GM21423 (cell line): ENCODE results near the gene UBE2F.

ENCODE experiments used
- ATAC-seq: cut with Tn5 transposase; IDR thresholded peaks from one replicate; pipeline ENCODE4 v1.9.1; 2021; ENCODE audit warnings: mild to moderate bottlenecking, moderate library complexity; ENCODE audit not compliant: unreplicated experiment

Gene UBE2F, protein sequence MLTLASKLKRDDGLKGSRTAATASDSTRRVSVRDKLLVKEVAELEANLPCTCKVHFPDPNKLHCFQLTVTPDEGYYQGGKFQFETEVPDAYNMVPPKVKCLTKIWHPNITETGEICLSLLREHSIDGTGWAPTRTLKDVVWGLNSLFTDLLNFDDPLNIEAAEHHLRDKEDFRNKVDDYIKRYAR

DNA sequence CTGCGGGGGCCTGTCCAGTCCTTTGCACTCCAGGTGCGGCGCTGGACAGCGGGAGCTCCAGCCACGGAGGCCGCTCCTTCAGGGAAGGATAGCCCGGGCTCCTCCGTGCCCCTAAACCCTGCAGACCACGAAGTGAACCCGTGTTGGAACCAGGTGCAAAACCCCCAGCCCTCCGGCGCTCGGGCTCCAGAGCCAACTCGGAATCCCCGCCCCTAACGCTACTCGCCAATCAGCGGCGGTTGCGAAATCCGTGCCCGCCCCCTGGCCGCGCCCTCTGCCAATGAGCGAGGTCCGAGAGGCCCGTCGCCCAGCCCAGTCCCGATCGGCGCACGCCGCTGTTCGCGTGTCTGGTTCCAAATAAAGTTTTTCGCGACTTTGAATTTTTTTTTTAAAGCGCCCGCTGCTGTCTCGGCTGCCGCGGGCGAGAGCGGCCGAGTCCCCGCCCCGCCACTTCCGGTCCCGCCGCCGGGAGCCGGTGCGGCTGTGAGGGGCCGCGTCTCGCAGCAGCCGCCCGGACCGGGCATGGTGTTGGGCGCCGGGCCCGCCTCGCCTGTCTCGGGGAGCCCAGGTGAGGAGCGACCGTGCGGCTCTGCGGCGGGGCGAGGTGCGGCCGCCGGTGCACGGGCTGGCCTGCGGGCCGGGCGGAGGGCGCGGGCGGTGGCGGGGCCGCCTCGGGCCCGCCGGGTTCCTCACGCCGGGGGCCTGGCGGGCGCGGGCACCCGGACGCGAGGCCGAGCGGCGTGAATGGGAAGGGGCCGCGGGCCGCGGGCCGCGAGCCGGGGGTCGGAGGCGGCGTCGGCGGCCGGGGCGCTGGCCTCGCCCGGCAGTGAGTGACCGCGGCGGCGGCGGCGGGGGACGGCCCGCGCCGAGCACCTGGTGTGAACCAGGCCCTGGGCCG lies at the start of gene UBE2F:
Gene UBE2F (plus strand): TSS at position 450 of the 898 bp plus-strand sequence. CDS start 6,094 bp downstream, outside the sequence.
- peak; percentile 92 for ATAC-seq

DNA sequence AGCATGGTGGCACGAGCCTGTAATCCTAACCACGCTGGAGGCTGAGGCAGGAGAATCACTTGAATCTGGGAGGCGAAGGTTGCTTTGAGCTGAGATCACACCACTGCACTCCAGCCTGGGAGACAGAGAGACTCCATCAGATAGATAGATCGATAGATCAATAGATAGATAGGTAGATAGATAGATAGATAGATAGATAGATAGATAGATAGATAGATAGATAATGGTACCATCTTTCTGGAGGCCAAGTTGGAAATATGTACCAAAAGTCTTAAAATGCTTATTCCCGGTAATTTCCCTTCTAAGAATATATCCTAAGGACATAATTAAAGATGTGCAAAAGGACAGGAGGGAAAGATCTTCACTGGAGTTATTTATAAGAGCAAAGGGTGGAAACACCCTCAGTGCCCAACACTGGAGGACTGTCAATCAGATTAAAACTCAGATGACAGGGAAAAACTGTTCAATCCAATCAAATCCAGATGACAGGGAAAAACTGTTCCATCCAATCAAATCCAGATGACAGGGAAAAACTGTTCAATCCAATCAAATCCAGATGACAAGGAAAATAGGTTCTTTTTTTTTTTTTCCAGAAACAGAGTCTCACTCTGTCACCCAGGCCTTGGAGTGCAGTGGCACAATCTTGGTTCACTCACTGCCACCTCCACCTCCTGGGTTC lies 49.0 kb upstream of the UBE2F start:
- no peak for ATAC-seq

DNA sequence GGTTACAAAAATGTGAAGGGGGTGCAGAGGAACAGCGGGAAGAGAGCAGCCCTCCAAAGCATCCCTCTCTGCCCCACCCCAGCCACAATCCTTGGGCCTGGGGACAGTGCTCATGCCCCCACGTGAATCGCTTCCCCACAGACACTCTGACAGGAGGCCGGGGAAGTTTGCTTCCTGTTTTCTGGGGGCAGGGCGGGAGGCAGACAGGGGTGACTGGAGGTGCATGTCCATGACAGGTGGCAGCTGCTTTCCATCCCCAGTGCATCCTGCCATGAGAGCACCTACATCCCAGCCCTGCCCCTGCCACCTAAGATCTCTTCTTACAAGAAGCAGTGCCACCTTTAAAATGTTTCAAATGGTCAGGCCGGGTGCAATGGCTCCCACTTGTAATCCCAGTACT lies 47.2 kb upstream of the UBE2F start:
- ATAC-seq: no peak

DNA sequence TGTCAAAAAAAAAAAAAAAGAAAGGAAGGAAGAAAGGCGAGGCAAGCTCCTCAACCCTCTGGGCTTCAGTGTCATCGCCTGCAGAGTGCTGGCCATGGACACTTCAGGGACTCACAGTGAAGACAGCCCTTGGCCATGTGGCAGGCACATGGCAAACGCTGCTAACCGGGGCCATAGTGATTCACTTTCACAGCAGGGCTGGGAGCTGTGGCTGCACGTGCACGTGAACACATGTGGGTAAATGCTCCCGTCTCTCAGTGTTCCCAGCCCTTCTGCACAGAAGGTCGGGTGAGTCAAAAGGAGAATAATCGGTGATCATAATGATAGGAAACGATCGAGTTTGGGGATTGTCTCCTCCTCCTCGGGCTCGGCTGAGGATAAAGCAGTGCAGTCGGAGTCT lies 46.1 kb upstream of the UBE2F start:
- ATAC-seq: no peak

DNA sequence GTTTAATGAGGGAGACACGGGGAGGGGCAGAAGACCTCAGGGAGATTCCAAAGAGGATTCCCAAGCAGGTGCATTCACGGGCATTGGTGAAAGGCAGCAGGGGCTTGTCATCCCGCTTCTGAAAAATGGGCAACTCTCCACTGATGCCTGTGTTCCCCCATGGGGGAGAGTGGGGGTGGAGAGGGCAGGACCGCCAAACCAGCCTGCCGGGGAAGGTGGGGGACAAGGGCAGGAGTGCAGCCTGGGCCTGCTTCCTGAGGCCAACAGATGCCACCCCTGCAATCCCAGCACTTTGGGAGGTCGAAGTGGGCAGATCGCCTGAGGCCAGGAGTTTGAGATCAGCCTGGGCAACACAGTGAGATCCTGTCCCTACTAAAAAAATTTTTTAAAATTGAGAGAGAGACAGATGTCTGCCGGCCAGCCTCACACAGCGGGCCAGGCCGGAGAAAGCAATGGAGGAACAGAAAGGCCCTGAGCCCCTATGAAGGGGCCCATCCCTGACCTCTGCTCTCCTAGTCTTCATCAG lies 44.8 kb upstream of the UBE2F start:
- no peak for ATAC-seq

DNA sequence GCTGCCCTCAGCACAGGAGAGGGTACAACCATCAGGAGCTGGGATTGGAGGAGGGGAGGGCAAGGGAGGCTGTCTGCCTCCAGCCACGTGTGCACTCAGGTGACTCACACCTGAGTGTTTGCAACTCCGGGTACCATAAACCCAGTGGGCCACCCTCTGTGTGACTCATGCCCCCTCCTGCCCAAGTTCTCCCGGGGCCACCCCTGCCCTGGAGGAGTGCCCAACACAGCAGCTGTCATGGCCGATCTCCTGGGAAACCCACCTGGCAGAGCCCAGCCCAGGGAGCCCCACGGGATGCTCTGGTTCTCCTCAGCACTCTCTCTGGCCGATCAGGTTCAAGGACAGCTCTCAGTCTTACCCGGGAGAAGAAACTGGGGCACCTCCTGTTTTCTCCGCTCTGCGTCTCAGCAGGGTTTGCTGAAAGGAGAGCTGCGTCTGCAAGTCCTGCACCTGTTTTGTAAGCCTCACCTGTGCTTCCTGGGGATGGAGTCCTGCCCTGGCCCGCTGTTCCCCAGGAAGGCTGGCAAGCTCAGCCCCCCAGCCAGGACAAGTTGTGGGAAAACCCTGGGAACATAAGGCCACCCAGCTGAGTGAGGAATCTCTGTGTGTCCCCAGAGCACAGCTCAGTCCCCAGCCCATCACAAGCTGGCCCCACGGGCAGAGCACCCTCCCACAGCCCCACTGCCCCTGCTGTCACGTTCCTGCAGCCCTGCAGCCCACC lies 44.0 kb upstream of the UBE2F start:
- ATAC-seq: no peak

DNA sequence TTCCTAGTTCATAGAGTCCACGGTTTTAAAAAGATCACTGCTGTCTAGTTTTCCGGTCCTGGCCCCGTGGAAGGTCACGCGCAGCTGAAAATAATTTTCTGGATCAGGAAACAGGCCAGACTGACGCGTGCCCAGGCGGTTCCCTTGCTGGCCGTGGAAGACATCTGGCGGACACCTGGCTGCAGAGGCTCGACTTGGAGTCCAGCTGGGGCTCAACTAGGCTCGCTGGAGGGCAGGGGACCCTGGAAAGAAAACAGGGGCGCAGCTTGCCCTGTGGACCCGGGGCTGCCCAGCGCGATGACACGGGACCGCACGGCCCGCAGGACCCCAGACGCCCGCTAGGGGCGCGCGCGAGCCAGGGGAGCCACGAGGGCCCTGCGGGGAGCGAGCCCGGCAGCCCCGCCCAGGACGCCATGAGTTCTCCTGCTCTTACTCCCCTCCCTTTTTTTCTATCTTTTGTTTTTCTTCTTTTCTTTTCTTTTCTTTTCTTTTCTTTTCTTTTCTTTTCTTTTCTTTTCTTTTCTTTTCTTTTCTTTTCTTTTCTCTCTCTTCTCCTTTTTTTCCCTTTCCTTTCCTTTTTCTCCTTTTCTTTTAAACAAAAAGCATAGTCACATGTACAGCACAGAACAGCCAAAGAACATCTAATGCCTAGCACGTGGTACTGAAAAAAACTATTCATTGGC lies 43.2 kb upstream of the UBE2F start:
- no peak for ATAC-seq

DNA sequence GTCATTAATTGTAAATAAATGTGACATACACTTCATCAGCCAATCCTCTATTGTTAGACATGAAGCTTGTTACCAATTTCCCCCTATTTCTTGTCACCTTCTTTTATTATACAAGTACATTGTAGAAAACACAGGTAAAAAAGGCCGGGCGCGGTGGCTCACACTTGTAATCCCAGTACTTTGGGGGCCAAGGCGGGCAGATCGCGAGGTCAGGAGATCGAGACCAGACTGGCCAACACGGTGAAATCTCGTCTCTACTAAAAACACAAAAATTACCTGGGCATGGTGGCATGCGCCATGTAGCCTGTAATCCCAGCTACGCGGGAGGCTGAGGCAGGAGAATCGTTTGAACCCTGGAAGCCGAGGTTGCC lies 42.7 kb upstream of the UBE2F start:
- ATAC-seq: no peak

DNA sequence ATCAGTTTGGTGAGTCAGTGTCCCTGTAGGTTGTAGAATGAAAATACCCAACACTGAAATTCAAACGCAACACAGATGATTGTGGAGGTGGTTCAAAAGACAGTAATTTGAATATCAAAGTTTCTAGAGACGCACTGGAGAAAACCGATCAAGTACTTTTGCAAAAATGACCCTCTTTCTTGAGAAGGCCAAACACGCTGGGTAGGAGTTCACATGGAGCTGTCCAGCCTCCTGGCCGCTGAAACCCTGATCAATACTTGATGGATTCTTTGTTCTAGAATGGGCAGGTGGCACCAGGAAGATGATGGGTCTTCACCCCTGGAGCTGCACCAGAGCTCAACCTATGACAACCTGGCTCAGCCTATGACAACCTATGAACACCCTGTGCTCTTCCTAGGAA lies 39.7 kb upstream of the UBE2F start:
- no peak for ATAC-seq

DNA sequence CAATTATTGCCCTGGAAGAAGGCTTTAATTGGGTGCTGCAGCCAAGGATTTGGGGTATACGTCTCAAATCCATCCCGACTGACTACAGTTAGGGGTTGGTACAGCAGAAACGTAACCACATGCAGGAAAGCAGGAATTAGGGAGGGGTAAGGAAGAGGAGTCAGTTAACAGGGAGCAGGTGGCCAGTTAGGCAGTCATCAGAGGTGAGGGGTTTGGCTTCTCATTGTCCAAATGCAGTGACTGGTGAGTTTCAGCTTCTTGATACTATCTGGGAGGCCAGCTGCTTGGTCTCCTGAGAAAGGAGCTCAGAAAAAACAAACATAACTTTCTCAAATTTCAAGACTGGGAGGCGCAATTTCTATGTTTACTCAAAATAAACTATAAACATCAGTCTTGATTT lies 38.8 kb upstream of the UBE2F start:
- no peak for ATAC-seq

DNA sequence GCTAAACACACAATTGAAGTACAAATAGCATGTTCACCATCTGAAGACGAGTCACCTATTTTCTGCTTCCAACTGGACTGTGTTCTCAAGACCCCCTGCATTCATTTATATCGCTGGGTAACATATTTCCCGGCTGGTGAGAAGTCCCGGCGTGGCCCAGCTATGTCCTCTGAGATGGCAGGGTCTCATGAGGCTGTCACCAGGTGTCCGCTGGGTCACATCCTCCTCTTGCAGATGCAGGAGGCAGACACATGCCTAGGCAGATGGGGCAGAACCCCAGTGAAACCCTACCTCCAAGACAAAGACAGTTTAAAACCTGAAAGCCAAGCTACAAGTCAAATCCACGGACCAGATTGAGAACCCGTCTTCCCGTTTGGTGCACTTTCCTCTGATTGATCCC lies 36.8 kb upstream of the UBE2F start:
- ATAC-seq: no peak

DNA sequence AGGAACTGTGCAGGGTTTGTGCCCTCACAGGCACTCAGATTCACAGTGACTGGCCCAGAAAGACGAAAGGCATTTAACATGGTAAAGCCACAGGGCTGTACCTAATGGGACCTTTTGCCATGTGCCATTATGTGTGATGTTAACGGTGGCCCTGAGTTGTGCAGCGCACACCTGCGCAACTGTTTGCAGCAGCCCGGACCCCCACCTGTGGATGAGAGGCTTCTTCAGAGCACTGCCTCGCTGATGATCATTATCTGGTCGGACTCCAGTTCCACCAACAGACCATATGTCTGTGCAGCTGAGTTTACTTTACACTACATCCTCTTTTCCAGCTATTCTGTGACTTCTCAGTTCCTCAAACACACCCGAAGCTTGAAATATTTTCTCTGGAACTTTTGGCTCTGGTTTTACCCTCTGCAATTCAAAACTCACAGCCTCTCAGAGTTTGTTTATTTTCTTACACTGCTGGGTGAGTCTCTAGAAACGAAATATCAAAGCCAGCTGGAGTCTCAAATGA lies 35.6 kb upstream of the UBE2F start:
- ATAC-seq: no peak

DNA sequence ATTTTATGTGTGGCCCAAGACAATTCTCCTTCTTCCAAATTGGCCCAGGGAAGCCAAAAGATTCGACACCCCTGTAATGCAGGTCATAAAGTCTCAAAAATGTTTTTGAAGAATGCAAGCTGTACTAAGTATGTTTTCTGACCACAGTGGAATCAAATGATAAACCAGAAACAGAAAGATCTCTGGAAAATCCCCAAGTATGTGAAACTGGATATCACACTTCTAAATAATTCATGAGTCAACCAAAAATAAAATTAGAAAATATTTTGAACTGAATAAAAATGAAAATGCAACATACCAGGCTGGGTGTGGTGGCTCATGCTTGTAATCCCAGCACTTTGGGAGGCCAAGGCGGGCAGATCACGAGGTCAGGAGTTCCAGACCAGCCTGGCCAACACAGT lies 34.1 kb upstream of the UBE2F start:
- ATAC-seq: no peak

DNA sequence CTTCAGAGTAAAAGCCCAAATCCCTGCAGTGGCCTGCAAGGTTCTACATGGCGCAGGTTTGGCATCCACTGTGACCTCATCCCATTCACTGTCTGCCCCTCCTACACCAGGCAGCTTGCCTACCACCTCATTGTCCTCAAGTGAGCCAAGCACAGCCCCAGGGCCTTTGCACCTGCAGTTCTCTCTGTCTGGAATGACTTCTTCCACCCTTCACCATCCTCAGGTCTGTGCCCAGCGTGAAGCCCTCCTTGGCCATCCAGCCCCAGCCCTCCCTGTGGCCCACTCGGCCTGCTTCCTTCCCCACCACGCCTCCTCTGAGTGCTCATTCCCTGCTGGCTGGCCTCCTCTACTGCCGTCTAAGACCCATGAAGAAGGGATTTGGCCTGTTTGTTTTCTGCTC lies 32.6 kb upstream of the UBE2F start:
- ATAC-seq: no peak

DNA sequence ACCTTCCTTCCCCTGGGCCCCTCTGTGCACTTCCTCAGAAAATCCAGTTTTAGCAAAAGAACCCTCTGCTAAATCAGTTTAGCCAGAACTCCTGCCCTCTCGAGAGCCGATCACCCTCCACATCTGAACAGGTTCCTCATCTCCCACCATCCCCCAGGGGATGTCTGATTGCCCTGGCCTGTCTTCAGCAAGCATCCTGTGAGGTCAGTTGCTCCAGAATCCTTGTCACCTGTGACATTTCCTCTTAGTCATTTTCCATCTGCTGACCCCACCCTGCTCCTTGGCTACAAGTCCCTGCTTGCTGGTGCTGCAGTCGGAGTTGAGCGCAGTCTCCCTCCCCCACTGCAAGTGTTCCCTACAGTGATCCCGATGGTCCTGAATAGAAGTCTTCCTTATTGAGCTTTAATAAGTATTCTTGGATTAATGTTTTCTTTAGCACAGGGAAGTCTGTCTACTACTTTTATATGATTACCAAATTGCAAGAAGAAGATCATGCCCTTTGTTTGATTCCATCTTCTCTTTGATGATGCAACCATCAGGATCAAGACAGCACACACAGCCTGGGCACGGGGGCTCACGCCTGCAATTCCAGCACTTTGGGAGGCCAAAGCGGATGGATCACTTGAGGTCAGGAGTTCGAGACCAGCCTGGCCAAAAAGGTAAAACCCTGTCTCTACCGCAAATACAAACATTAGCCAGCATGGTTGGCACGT lies 30.9 kb upstream of the UBE2F start:
- ATAC-seq: no peak

DNA sequence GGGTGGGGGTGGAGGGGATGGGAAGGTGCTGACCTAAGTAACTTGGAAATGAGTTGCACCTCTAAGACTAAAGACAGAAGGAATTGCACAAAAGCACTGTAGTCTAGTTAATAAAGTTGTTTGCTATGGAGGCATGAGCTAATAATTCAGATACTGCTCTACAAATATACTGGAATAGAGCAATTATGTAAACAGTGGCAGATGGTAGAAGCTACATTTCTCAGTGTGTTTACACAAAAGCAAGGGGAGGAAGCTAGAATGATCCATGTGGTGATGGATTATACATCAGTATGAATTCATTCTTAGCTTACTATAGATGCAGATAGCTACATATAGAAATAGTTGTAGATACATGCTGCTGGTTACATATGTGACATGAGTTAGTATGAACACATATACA lies 27.6 kb upstream of the UBE2F start:
- no peak for ATAC-seq

DNA sequence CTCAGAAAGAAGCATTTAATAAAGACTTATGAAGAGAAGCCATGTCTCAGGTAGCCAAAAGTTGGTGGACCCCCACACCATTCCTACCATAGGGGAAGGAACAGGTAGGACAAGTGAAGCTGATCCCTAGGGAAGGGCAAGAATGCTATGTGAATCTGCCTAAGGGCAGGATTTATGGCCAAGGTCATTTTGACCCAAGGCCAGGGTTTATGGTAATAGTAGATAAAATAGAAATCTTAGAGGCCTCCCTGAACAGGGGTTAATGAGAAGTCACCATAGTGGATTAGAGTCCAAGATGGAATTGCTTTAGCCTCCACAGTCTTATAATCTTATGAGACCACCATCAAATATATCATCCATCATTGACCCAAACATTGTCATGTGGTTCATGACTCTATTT lies 26.0 kb upstream of the UBE2F start:
- no peak for ATAC-seq

DNA sequence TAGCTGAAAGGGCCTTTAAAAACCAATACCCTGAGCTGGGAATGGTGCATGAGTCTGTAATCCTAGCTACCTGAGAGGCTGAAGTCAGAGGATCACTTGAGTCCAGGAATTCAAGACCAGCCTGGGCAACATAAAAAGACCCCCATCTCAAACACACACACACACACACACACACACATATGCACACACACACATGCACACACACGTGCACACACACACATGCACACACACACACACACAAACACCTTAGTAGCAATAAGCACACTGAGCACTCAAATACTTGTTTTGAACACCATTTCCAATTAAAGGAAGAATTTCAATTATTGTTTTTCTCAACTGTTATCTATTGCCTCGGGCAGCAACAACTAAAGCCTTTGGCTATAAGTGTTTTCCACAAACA lies 25.6 kb upstream of the UBE2F start:
- no peak for ATAC-seq

DNA sequence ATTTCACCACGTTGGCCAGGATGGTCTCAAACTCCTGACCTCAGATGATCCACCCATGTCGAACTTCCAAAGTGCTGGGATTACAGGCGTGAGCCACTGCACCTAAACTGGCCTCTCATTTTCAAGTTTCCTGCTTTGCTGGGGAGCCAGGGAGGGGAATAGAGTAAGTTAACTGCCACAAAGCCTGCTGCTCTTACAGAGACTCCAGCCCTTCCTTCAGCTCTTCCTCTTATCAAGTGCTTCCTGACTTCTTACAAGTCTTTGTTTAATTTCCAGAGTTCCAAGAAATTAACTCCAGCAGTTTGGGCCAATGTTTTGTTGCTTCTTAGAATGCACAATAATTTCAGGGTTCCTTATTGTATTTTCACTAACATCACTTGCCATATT lies 24.3 kb upstream of the UBE2F start:
- ATAC-seq: no peak
